CD4-positive, alpha-beta memory T cell (primary cell): ENCODE data around the gene TEX19. TPM values are rescaled to one million over a fixed set of nuclear protein-coding genes. Genes with fewer than 3 reads are reported as not detected.

Experiments
- polyA plus RNA-seq, 2 donors: library from polyadenylated mRNA; unstranded; fragments of 300-500 nt; fragmentation: Illumina TruSeq; gene quantifications; one replicate each; pipeline ENCODE4 v1.2.3, GENCODE V29; 2021
- total RNA-seq, 2 experiments: library from RNA; stranded (reverse); gene quantifications; one replicate each; pipeline ENCODE4 v1.2.3, GENCODE V29; 2021

Gene TEX19
- total and polyA plus RNA-seq, 4 experiments from 2014 or later, result not detected

Other genes starting within 250 kb of the TEX19 start
- gene CCDC57, start 146.4 kb upstream of the TEX19 start, total RNA-seq, result 10 to 100 TPM; 80.5 to 88.7 TPM
- 10 to 100 TPM; 41.6 to 43.6 TPM for gene CCDC57, start 146.4 kb upstream of the TEX19 start, polyA plus RNA-seq
- 10 to 100 TPM; 30.3 to 31.4 TPM for gene SLC16A3, start 130.2 kb upstream of the TEX19 start, total RNA-seq
- gene SLC16A3, start 130.2 kb upstream of the TEX19 start, polyA plus RNA-seq, result 1 to 10 TPM; 1.4 to 5.6 TPM
- gene CSNK1D, start 85.5 kb upstream of the TEX19 start, total RNA-seq, result 100 to 1,000 TPM; 182 TPM
- gene CSNK1D, start 85.5 kb upstream of the TEX19 start, polyA plus RNA-seq, result 10 to 100 TPM; 31.6 to 77.2 TPM
- gene CD7, start 41.6 kb upstream of the TEX19 start, total RNA-seq, result 10 to 100 TPM; 40.9 to 41.0 TPM
- gene CD7, start 41.6 kb upstream of the TEX19 start, polyA plus RNA-seq, result 10 to 100 TPM; 53.1 to 82.6 TPM
- 1 to 10 TPM; 5.3 to 6.1 TPM for gene SECTM1, start 25.5 kb upstream of the TEX19 start, total RNA-seq
- gene SECTM1, start 25.5 kb upstream of the TEX19 start, polyA plus RNA-seq, result 1 to 10 TPM; 2.2 to 4.3 TPM
- not detected for gene UTS2R, start 12.5 kb downstream of the TEX19 start, total RNA-seq
- gene UTS2R, start 12.5 kb downstream of the TEX19 start, polyA plus RNA-seq, result not detected
- 100 to 1,000 TPM; 105 to 113 TPM for gene HEXD, start 59.1 kb downstream of the TEX19 start, total RNA-seq
- 10 to 100 TPM; 12.6 to 15.1 TPM for gene HEXD, start 59.1 kb downstream of the TEX19 start, polyA plus RNA-seq
- 10 to 100 TPM; 28.8 to 30.3 TPM for gene OGFOD3, start 59.3 kb downstream of the TEX19 start, total RNA-seq
- gene OGFOD3, start 59.3 kb downstream of the TEX19 start, polyA plus RNA-seq, result 10 to 100 TPM; 23.4 to 36.1 TPM
- 100 to 1,000 TPM; 236 to 249 TPM for gene CYBC1, start 91.5 kb downstream of the TEX19 start, total RNA-seq
- gene CYBC1, start 91.5 kb downstream of the TEX19 start, polyA plus RNA-seq, result 100 to 1,000 TPM; 166 to 237 TPM
- gene NARF, start 99.5 kb downstream of the TEX19 start, total RNA-seq, result 10 to 100 TPM; 80.8 to 82.9 TPM
- gene NARF, start 99.5 kb downstream of the TEX19 start, polyA plus RNA-seq, result 100 to 1,000 TPM in 1 of 2 donors, 10 to 100 TPM in 1; 94.2 to 146 TPM
- gene FOXK2, start 160.5 kb downstream of the TEX19 start, total RNA-seq, result 10 to 100 TPM; 51.5 to 57.5 TPM
- gene FOXK2, start 160.5 kb downstream of the TEX19 start, polyA plus RNA-seq, result 1 to 10 TPM; 1.3 to 6.8 TPM